ENCODE results near the gene KCNE5. TPM values are rescaled to one million over a fixed set of nuclear protein-coding genes. Genes with fewer than 3 reads are reported as not detected.

Gene KCNE5
- total RNA-seq, 1 experiment from 2014 or later, result 1.4 TPM

DNA sequence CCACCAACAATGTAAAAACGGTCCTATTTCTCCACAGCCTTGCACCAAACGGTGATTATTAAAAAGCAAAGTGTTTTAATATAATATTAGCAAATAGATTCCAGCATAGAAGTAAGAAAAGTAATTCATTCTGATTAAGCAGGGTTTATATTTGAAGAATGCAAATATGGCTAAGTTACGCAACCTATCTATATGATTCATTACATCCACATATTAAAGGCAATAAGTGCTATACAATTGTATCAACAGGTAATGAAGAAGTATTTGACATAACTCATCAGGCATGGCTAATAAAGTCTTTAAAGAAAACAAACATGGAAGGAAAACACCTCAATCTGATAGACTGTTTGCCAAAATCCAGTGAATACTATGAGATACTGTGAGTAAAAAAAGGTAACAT, 29.0 kb downstream of the KCNE5 start:
- Histone ChIP-seq H3K9me2 (ENCODE audit: insufficient read depth) (no peaks in the 10 kb centered on the region), H3K9me3 (ENCODE audit: insufficient read depth, low read depth) (no peaks in the 10 kb centered on the region), H3K4me3 (no peak overlapping the region), H2AFZ (no peak overlapping the region), H3K36me3 (ENCODE audit: low read depth) (no peaks in the 10 kb centered on the region), H4K20me1 (ENCODE audit: insufficient read depth) (no peaks in the 10 kb centered on the region), H3K27me3 (ENCODE audit: insufficient read depth, low read depth) (peaks cover 24% of the 10 kb centered on the region; the same call in 1 of the 2 replicates), H3K4me2 (no peak overlapping the region), H3K79me2 (ENCODE audit: low read depth) (no peaks in the 10 kb centered on the region), H3K27ac (no peak overlapping the region), H3F3A (ENCODE audit: insufficient read depth, low read depth) (no peaks in the 10 kb centered on the region), H3K4me1 (replicated peaks; ENCODE audit: insufficient read depth) (no peaks in the 10 kb centered on the region)
- TF ChIP-seq EZH2 (IDR thresholded peaks at IDR 0.05; ENCODE audit: low read depth), result no peak
- TF ChIP-seq, protein P1, sequence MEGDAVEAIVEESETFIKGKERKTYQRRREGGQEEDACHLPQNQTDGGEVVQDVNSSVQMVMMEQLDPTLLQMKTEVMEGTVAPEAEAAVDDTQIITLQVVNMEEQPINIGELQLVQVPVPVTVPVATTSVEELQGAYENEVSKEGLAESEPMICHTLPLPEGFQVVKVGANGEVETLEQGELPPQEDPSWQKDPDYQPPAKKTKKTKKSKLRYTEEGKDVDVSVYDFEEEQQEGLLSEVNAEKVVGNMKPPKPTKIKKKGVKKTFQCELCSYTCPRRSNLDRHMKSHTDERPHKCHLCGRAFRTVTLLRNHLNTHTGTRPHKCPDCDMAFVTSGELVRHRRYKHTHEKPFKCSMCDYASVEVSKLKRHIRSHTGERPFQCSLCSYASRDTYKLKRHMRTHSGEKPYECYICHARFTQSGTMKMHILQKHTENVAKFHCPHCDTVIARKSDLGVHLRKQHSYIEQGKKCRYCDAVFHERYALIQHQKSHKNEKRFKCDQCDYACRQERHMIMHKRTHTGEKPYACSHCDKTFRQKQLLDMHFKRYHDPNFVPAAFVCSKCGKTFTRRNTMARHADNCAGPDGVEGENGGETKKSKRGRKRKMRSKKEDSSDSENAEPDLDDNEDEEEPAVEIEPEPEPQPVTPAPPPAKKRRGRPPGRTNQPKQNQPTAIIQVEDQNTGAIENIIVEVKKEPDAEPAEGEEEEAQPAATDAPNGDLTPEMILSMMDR (conservative IDR thresholded peaks at IDR 0.05), result no peak
- intact Hi-C loops (cut with micrococcal nuclease; ENCODE audit: unreplicated experiment), result no loop called here
- BruUV-seq (replicated peaks), result no TSS peak
- DNase-seq, result no peak
- POLR2A ChIA-PET (ENCODE audit: unreplicated experiment), result no interaction called here
- CTCF ChIA-PET, result no interaction called here

DNA sequence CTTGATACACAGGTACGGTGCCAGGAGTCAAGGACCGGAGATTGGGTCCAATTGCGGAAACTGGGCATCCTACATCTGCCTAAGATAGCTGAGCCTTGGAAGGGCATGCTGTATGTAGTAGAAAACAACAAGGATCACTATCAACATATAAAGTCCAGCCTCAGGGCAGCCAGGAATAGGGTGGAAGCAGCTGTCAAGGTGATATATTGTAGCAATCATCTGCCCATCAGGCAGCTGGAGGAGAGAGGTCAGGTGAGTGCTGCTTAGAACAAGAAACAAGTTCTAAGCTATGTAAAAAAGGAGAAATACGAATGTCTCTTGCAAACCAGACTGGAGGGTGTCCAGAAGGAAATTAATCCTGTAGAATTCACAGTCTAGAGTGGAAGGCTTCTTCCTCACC, 34.8 kb downstream of the KCNE5 start:
- H3K9me3 ChIP-seq (ENCODE audit: insufficient read depth, low read depth), result no peaks in the 10 kb centered on the region
- H2AFZ ChIP-seq, result no peak overlapping the region
- TF ChIP-seq, protein P1 (conservative IDR thresholded peaks at IDR 0.05), result no peak
- TF ChIP-seq EZH2 (IDR thresholded peaks at IDR 0.05; ENCODE audit: low read depth), result no peak
- no peaks in the 10 kb centered on the region for H3K79me2 ChIP-seq (ENCODE audit: low read depth)
- ChIA-PET POLR2A (ENCODE audit: unreplicated experiment) (no interaction called here), CTCF (no interaction called here)
- no peaks in the 10 kb centered on the region for H3F3A ChIP-seq (ENCODE audit: insufficient read depth, low read depth)
- no peak for DNase-seq
- BruUV-seq (replicated peaks), result no TSS peak
- H4K20me1 ChIP-seq (ENCODE audit: insufficient read depth), result no peaks in the 10 kb centered on the region
- H3K9me2 ChIP-seq (ENCODE audit: insufficient read depth), result no peaks in the 10 kb centered on the region
- no peak overlapping the region for H3K4me2 ChIP-seq
- no peaks in the 10 kb centered on the region for H3K36me3 ChIP-seq (ENCODE audit: low read depth)
- H3K27me3 ChIP-seq (ENCODE audit: insufficient read depth, low read depth), result peaks cover 34% of the 10 kb centered on the region; the same call in 1 of the 2 replicates
- H3K4me1 ChIP-seq (replicated peaks; ENCODE audit: insufficient read depth), result no peaks in the 10 kb centered on the region
- H3K4me3 ChIP-seq, result no peak overlapping the region
- intact Hi-C loops (cut with micrococcal nuclease; ENCODE audit: unreplicated experiment), result no loop called here
- H3K27ac ChIP-seq, result no peak overlapping the region

DNA sequence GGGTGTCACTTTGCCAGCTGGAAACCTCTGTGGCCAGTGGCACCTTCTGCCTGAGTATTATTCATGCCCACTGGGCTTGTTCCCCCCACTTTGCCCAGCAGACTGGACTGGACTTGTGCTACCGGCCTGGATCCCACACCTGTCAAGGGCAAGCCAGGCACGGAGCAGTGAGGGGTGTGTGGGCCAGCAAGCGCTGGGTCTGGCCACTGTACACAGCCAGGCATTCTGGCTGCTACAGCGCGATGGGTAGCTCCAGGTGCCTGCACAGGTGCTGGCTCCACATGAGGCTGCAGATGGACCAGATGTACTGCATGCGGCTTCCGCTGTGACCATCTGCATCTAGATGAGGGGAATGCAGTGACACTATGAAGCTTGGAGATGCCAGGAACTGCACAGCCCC, 39.5 kb downstream of the KCNE5 start:
- H3K9me3 ChIP-seq (ENCODE audit: insufficient read depth, low read depth), result no peaks in the 10 kb centered on the region
- POLR2A ChIA-PET (ENCODE audit: unreplicated experiment), result no interaction called here
- no peak overlapping the region for H3K4me3 ChIP-seq
- no peaks in the 10 kb centered on the region for H3K79me2 ChIP-seq (ENCODE audit: low read depth)
- intact Hi-C loops (cut with micrococcal nuclease; ENCODE audit: unreplicated experiment), result no loop called here
- CTCF ChIA-PET, result no interaction called here
- no TSS peak for BruUV-seq (replicated peaks)
- no peak for DNase-seq
- H3F3A ChIP-seq (ENCODE audit: insufficient read depth, low read depth), result no peaks in the 10 kb centered on the region
- peaks cover 20% of the 10 kb centered on the region; the same call in 1 of the 2 replicates for H3K27me3 ChIP-seq (ENCODE audit: insufficient read depth, low read depth)
- H3K36me3 ChIP-seq (ENCODE audit: low read depth), result no peaks in the 10 kb centered on the region
- H3K9me2 ChIP-seq (ENCODE audit: insufficient read depth), result peaks cover 3% of the 10 kb centered on the region; the same call in 1 of the 2 replicates
- H3K4me1 ChIP-seq (replicated peaks; ENCODE audit: insufficient read depth), result no peaks in the 10 kb centered on the region
- H4K20me1 ChIP-seq (ENCODE audit: insufficient read depth), result no peaks in the 10 kb centered on the region
- TF ChIP-seq, protein P1 (conservative IDR thresholded peaks at IDR 0.05), result no peak
- TF ChIP-seq EZH2 (IDR thresholded peaks at IDR 0.05; ENCODE audit: low read depth), result no peak
- H3K4me2 ChIP-seq, result no peak overlapping the region
- no peak overlapping the region for H2AFZ ChIP-seq
- no peak overlapping the region for H3K27ac ChIP-seq
